ENCODE results near the gene GUF1. TPM values are rescaled to one million over a fixed set of nuclear protein-coding genes. Genes with fewer than 3 reads are reported as not detected.

The GUF1 gene
- total and polyA plus RNA-seq, 10 donors: 9.6 to 24.5 (median 15.2) TPM

DNA sequence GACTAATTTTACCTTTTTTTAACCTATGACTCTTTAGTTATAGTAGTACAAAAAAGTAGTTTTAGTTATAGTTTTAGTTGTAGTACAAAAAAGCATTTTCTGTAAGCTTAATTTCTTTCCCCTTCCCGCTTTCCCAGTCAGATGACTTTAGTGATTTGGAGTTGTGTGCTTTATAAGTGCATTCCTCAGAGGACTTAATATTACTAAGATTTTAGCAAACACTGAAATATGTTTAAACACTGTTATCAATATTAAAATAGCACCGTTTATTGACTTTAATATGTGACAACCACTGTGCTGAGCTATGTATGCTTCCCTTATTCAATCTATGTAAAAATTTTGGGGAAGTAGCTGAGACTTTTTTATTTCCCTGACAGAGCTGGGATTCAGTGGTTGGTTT, 22.8 kb downstream of the GUF1 start:
- Histone ChIP-seq H3K4me1 (no peaks in the 10 kb centered on the region), H3K9me3 (no peaks in the 10 kb centered on the region), H3K4me3 (no peak overlapping the region), H3K27ac (no peak overlapping the region), H3K36me3 (peaks cover 0 to 100% (median 55%) of the 10 kb centered on the region in 6 donors), H3K27me3 (replicated peaks in 1 of 7) (no peaks in the 10 kb centered on the region)
- no peak for TF ChIP-seq POLR2AphosphoS5 (IDR thresholded peaks at IDR 0.05)
- TF ChIP-seq, protein P1, sequence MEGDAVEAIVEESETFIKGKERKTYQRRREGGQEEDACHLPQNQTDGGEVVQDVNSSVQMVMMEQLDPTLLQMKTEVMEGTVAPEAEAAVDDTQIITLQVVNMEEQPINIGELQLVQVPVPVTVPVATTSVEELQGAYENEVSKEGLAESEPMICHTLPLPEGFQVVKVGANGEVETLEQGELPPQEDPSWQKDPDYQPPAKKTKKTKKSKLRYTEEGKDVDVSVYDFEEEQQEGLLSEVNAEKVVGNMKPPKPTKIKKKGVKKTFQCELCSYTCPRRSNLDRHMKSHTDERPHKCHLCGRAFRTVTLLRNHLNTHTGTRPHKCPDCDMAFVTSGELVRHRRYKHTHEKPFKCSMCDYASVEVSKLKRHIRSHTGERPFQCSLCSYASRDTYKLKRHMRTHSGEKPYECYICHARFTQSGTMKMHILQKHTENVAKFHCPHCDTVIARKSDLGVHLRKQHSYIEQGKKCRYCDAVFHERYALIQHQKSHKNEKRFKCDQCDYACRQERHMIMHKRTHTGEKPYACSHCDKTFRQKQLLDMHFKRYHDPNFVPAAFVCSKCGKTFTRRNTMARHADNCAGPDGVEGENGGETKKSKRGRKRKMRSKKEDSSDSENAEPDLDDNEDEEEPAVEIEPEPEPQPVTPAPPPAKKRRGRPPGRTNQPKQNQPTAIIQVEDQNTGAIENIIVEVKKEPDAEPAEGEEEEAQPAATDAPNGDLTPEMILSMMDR (IDR thresholded peaks at IDR 0.05 in 8 of 11, conservative IDR thresholded peaks at IDR 0.05 in 3 of 11): no peak
- no peak for TF ChIP-seq POLR2A (IDR thresholded peaks at IDR 0.05)
- WGBS, 5 donors: 74 to 88% (median 86%) methylated on average over 2 of the region's 2 CpGs
- no peak for DNase-seq
- intact Hi-C loops (cut with DNase I; ENCODE audit: low total_unique reads): no loop called here

DNA sequence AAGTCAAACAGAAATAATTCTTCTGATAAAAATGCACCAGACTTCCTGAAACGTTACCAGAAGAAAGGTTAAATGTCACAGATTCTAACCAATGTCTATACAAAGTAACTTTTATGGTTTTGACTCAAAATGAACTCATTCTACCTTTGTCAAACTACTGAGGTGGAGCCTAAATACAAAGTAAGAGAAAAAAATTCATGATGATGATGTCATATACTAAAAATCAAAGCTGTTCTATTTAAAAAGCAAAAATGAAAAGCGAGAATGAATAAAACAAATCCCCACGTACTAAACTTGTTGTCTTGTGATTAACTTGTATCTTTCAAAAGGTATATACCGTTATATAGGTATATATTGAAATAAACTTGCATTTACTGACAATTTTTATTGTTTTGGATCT, 26.5 kb downstream of the GUF1 start:
- WGBS, 5 donors: 85 to 91% (median 88%) methylated on average over 4 of the region's 4 CpGs
- H3K36me3 ChIP-seq: peaks cover 0 to 93% (median 42%) of the 10 kb centered on the region in 6 donors

DNA sequence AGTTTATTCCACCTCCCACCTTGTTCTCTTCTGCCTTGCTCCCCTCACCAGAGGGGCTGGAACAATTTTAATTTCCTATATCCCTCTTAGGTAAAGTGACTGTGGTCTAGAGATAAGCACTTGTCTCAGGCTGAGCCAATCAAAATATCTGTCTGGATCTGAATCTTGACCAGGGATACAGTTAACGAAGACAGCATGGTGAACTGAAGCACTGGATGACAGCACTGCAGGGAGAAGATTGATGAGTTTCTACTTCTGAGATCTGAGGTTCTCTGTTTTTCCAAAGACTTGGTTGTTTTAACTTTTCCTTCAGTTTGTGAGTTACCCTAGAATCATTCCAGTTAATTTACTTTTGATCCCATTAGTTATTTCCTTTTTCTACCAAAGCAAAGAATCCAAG, 34.9 kb downstream of the GUF1 start:
- no peak overlapping the region for H3K27ac ChIP-seq
- DNase-seq: no peak
- peaks cover 0 to 49% (median 5%) of the 10 kb centered on the region in 6 donors for H3K36me3 ChIP-seq
- H3K27me3 ChIP-seq (replicated peaks in 1 of 7): no peaks in the 10 kb centered on the region
- intact Hi-C loops (cut with DNase I; ENCODE audit: low total_unique reads): no loop called here
- TF ChIP-seq POLR2AphosphoS5 (IDR thresholded peaks at IDR 0.05): no peak
- TF ChIP-seq POLR2A (IDR thresholded peaks at IDR 0.05): no peak
- TF ChIP-seq, protein P1 (IDR thresholded peaks at IDR 0.05 in 8 of 11, conservative IDR thresholded peaks at IDR 0.05 in 3 of 11): no peak
- 95 to 100% (median 97%) methylated on average over 1 of the region's 1 CpG for whole genome bisulfite sequencing, 5 donors
- no peak overlapping the region for H3K4me3 ChIP-seq
- no peaks in the 10 kb centered on the region for H3K9me3 ChIP-seq
- no peaks in the 10 kb centered on the region for H3K4me1 ChIP-seq

More for the DNA sequence above, 26.5 kb downstream of the GUF1 start:
- Histone ChIP-seq H3K27ac (no peak overlapping the region), H3K9me3 (no peaks in the 10 kb centered on the region), H3K27me3 (replicated peaks in 1 of 7) (no peaks in the 10 kb centered on the region), H3K4me3 (no peak overlapping the region), H3K4me1 (no peaks in the 10 kb centered on the region)
- intact Hi-C loops (cut with DNase I; ENCODE audit: low total_unique reads): no loop called here
- TF ChIP-seq, protein P1 (IDR thresholded peaks at IDR 0.05 in 8 of 11, conservative IDR thresholded peaks at IDR 0.05 in 3 of 11): no peak
- TF ChIP-seq POLR2A (IDR thresholded peaks at IDR 0.05) (no peak), POLR2AphosphoS5 (IDR thresholded peaks at IDR 0.05) (no peak)
- DNase-seq: no peak

DNA sequence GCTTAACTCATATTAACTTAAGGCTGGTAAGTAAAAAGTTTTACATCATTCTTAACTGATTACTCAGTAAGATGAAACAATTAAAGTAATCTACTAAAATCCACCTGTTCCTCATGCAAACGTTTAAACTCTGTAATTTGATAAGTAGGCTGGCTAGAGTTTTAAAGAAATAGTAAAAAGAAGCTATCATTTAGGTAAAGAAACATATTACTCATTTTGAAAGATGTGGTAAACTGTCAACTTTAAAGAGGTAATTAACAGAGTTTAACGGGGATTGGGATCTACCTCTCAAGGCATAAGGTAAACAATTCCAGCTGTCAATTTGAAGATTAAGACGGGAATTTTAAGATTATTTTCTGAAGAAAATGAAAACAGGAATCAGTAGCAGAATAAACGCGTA, 38.4 kb downstream of the GUF1 start:
- Histone ChIP-seq H3K27ac (no peak overlapping the region), H3K4me1 (peaks cover 0 to 7% (median under 1%) of the 10 kb centered on the region in 6 donors), H3K9me3 (no peaks in the 10 kb centered on the region), H3K4me3 (no peak overlapping the region), H3K27me3 (replicated peaks in 1 of 7) (no peaks in the 10 kb centered on the region), H3K36me3 (peaks cover 0 to 39% (median 3%) of the 10 kb centered on the region in 6 donors)
- no peak for DNase-seq
- intact Hi-C loops (cut with DNase I; ENCODE audit: low total_unique reads): no loop called here
- TF ChIP-seq, protein P1 (IDR thresholded peaks at IDR 0.05 in 8 of 11, conservative IDR thresholded peaks at IDR 0.05 in 3 of 11): no peak
- TF ChIP-seq POLR2AphosphoS5 (IDR thresholded peaks at IDR 0.05) (no peak), POLR2A (IDR thresholded peaks at IDR 0.05) (no peak)
- WGBS, 5 donors: 63 to 80% (median 77%) methylated on average over 5 of the region's 5 CpGs

Measured in spleen (tissue), 11 donors.